Measurements from ENCODE around the gene RAB17. TPM values are rescaled to one million over a fixed set of nuclear protein-coding genes. Genes with fewer than 3 reads are reported as not detected.

Gene RAB17
- total RNA-seq, 2 experiments from 2014 or later: 0.31 to 0.40 TPM

Other genes with a start within 250 kb of the RAB17 start
- gene COL6A3, start 176.6 kb downstream of the RAB17 start, total RNA-seq: 1 to 10 TPM in 1 of 2 experiments, under 1 TPM in 1; 0.76 to 1.3 TPM
- not detected for gene MLPH, start 103.5 kb downstream of the RAB17 start, total RNA-seq
- gene PRLH, start 24.2 kb downstream of the RAB17 start, total RNA-seq: not detected
- 100 to 1,000 TPM; 162 to 164 TPM for gene LRRFIP1, start 36.9 kb upstream of the RAB17 start, total RNA-seq
- under 1 TPM; 0.46 to 0.47 TPM for gene RBM44, start 208.0 kb upstream of the RAB17 start, total RNA-seq

Measured in activated naive CD8-positive, alpha-beta T cell treated with anti-CD3 and anti-CD28 coated beads for 36 hours (primary cell).